ENCODE results near the gene ATP12A.
"Not testable (repeated sequence)": the region's sequence is repeated elsewhere in the genome, so short reads cannot be mapped to it uniquely, and the experiment has no call there.

Gene ATP12A

GRCh38 chr13:24723206-24723605 is 43.0 kb downstream of the ATP12A start:
- Mint-ChIP-seq H3K27ac (no peak overlapping the region), H3K4me3 (no peak overlapping the region)

GRCh38 chr13:24724714-24725113 is 44.5 kb downstream of the ATP12A start:
- H3K36me3 Mint-ChIP-seq, result no peaks in the 10 kb centered on the region
- H3K9me3 Mint-ChIP-seq (ENCODE audit: low read depth), result no peaks in the 10 kb centered on the region
- H3K27me3 Mint-ChIP-seq, result peaks cover 1% of the 10 kb centered on the region
- no peak overlapping the region for H3K27ac Mint-ChIP-seq
- H3K4me1 Mint-ChIP-seq (ENCODE audit: low read depth), result peaks cover 4% of the 10 kb centered on the region
- no peak overlapping the region for H3K4me3 Mint-ChIP-seq

More at GRCh38 chr13:24723206-24723605, 43.0 kb downstream of the ATP12A start:
- no peaks in the 10 kb centered on the region for H3K36me3 Mint-ChIP-seq
- H3K9me3 Mint-ChIP-seq (ENCODE audit: low read depth), result no peaks in the 10 kb centered on the region
- H3K4me1 Mint-ChIP-seq (ENCODE audit: low read depth), result peaks cover 4% of the 10 kb centered on the region
- no peaks in the 10 kb centered on the region for H3K27me3 Mint-ChIP-seq

GRCh38 chr13:24725379-24725778 is 45.2 kb downstream of the ATP12A start:
- peaks cover 4% of the 10 kb centered on the region for H3K4me1 Mint-ChIP-seq (ENCODE audit: low read depth)
- peaks cover 1% of the 10 kb centered on the region for H3K27me3 Mint-ChIP-seq
- H3K9me3 Mint-ChIP-seq (ENCODE audit: low read depth), result no peaks in the 10 kb centered on the region
- no peak overlapping the region for H3K27ac Mint-ChIP-seq
- H3K36me3 Mint-ChIP-seq, result no peaks in the 10 kb centered on the region
- no peak overlapping the region for H3K4me3 Mint-ChIP-seq

- Mint-ChIP-seq H3K27ac (no peak overlapping the region), H3K27me3 (peaks cover 4% of the 10 kb centered on the region), H3K9me3 (ENCODE audit: low read depth) (no peaks in the 10 kb centered on the region), H3K4me1 (ENCODE audit: low read depth) (peaks cover 4% of the 10 kb centered on the region), H3K36me3 (no peaks in the 10 kb centered on the region), H3K4me3 (no peak overlapping the region)
Measured at GRCh38 chr13:24727731-24728601, 47.8 kb downstream of the ATP12A start.

GRCh38 chr13:24730873-24731567 is 50.8 kb downstream of the ATP12A start:
- H3K36me3 Mint-ChIP-seq; H3K4me1 Mint-ChIP-seq (ENCODE audit: low read depth); H3K27me3 Mint-ChIP-seq; H3K9me3 Mint-ChIP-seq (ENCODE audit: low read depth); H3K27ac Mint-ChIP-seq; H3K4me3 Mint-ChIP-seq: not testable (repeated sequence)

- Mint-ChIP-seq H3K36me3 (no peaks in the 10 kb centered on the region), H3K4me3 (no peak overlapping the region), H3K27ac (no peak overlapping the region), H3K27me3 (peaks cover 3% of the 10 kb centered on the region), H3K4me1 (ENCODE audit: low read depth) (no peaks in the 10 kb centered on the region), H3K9me3 (ENCODE audit: low read depth) (no peaks in the 10 kb centered on the region)
Measured at GRCh38 chr13:24734950-24735349, 54.7 kb downstream of the ATP12A start.

- Mint-ChIP-seq H3K27me3 (no peaks in the 10 kb centered on the region), H3K36me3 (no peaks in the 10 kb centered on the region), H3K4me1 (ENCODE audit: low read depth) (no peaks in the 10 kb centered on the region), H3K9me3 (ENCODE audit: low read depth) (no peaks in the 10 kb centered on the region), H3K27ac (no peak overlapping the region), H3K4me3 (no peak overlapping the region)
Measured at GRCh38 chr13:24737042-24737441, 56.8 kb downstream of the ATP12A start.

GRCh38 chr13:24738366-24738847 is 58.2 kb downstream of the ATP12A start:
- Mint-ChIP-seq H3K4me1 (ENCODE audit: low read depth) (no peaks in the 10 kb centered on the region), H3K4me3 (no peak overlapping the region), H3K36me3 (no peaks in the 10 kb centered on the region), H3K27ac (no peak overlapping the region), H3K27me3 (no peaks in the 10 kb centered on the region), H3K9me3 (ENCODE audit: low read depth) (no peaks in the 10 kb centered on the region)

GRCh38 chr13:24740014-24740890 is 60.0 kb downstream of the ATP12A start:
- Mint-ChIP-seq H3K4me3 (no peak overlapping the region), H3K36me3 (no peaks in the 10 kb centered on the region), H3K9me3 (ENCODE audit: low read depth) (no peaks in the 10 kb centered on the region), H3K4me1 (ENCODE audit: low read depth) (no peaks in the 10 kb centered on the region), H3K27ac (no peak overlapping the region), H3K27me3 (peaks cover 7% of the 10 kb centered on the region)

GRCh38 chr13:24741016-24741662 is 60.9 kb downstream of the ATP12A start:
- Mint-ChIP-seq H3K9me3 (ENCODE audit: low read depth) (no peaks in the 10 kb centered on the region), H3K4me1 (ENCODE audit: low read depth) (no peaks in the 10 kb centered on the region), H3K4me3 (no peak overlapping the region), H3K36me3 (no peaks in the 10 kb centered on the region), H3K27me3 (peaks cover 9% of the 10 kb centered on the region), H3K27ac (no peak overlapping the region)

- Mint-ChIP-seq H3K27me3 (peaks cover 9% of the 10 kb centered on the region), H3K9me3 (ENCODE audit: low read depth) (no peaks in the 10 kb centered on the region), H3K36me3 (no peaks in the 10 kb centered on the region), H3K4me1 (ENCODE audit: low read depth) (no peaks in the 10 kb centered on the region), H3K27ac (peak overlapping the region; percentile 34), H3K4me3 (no peak overlapping the region)
Measured at GRCh38 chr13:24741791-24742190, 61.6 kb downstream of the ATP12A start.

GRCh38 chr13:24742294-24742693 is 62.1 kb downstream of the ATP12A start:
- H3K4me3 Mint-ChIP-seq, result no peak overlapping the region
- H3K27me3 Mint-ChIP-seq, result peaks cover 13% of the 10 kb centered on the region
- no peak overlapping the region for H3K27ac Mint-ChIP-seq
- H3K36me3 Mint-ChIP-seq, result no peaks in the 10 kb centered on the region
- no peaks in the 10 kb centered on the region for H3K9me3 Mint-ChIP-seq (ENCODE audit: low read depth)
- peaks cover 4% of the 10 kb centered on the region for H3K4me1 Mint-ChIP-seq (ENCODE audit: low read depth)

GRCh38 chr13:24742977-24743376 is 62.8 kb downstream of the ATP12A start:
- Mint-ChIP-seq H3K4me3 (no peak overlapping the region), H3K36me3 (no peaks in the 10 kb centered on the region), H3K9me3 (ENCODE audit: low read depth) (no peaks in the 10 kb centered on the region), H3K27me3 (peaks cover 14% of the 10 kb centered on the region), H3K27ac (no peak overlapping the region), H3K4me1 (ENCODE audit: low read depth) (peaks cover 5% of the 10 kb centered on the region)

GRCh38 chr13:24744247-24744646 is 64.0 kb downstream of the ATP12A start:
- Mint-ChIP-seq H3K27me3 (peaks cover 22% of the 10 kb centered on the region), H3K4me3 (no peak overlapping the region), H3K4me1 (ENCODE audit: low read depth) (peaks cover 8% of the 10 kb centered on the region), H3K27ac (no peak overlapping the region), H3K9me3 (ENCODE audit: low read depth) (no peaks in the 10 kb centered on the region), H3K36me3 (no peaks in the 10 kb centered on the region)

Measured in activated naive CD8-positive, alpha-beta T cell (primary cell).